Measurements from ENCODE around the gene CHAF1A.

The CHAF1A gene, protein sequence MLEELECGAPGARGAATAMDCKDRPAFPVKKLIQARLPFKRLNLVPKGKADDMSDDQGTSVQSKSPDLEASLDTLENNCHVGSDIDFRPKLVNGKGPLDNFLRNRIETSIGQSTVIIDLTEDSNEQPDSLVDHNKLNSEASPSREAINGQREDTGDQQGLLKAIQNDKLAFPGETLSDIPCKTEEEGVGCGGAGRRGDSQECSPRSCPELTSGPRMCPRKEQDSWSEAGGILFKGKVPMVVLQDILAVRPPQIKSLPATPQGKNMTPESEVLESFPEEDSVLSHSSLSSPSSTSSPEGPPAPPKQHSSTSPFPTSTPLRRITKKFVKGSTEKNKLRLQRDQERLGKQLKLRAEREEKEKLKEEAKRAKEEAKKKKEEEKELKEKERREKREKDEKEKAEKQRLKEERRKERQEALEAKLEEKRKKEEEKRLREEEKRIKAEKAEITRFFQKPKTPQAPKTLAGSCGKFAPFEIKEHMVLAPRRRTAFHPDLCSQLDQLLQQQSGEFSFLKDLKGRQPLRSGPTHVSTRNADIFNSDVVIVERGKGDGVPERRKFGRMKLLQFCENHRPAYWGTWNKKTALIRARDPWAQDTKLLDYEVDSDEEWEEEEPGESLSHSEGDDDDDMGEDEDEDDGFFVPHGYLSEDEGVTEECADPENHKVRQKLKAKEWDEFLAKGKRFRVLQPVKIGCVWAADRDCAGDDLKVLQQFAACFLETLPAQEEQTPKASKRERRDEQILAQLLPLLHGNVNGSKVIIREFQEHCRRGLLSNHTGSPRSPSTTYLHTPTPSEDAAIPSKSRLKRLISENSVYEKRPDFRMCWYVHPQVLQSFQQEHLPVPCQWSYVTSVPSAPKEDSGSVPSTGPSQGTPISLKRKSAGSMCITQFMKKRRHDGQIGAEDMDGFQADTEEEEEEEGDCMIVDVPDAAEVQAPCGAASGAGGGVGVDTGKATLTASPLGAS

GRCh38 chr19:4402171-4403004 is at the start of gene CHAF1A:
Gene CHAF1A (plus strand): TSS chr19:4402640. CDS start chr19:4402763, 123 bp downstream.
- Histone ChIP-seq H3K4me3 (ENCODE audit: low read depth, low read length) (peak within 1 kb of the TSS; percentile 98), H3K36me3 (peaks cover 55% of the 10 kb centered on the region), H3K27ac (peak within 1 kb of the TSS; percentile 88), H3K27me3 (ENCODE audit: insufficient read depth, low read depth, severe bottlenecking) (no peaks in the 10 kb centered on the region), H3K9me3 (ENCODE audit: severe bottlenecking) (no peaks in the 10 kb centered on the region)
- peak; percentile 99 for DNase-seq
- TF ChIP-seq CTCF (IDR thresholded peaks at IDR 0.05; ENCODE audit: low read depth, low read length) = no peak

- no peaks in the 10 kb centered on the region for H3K27me3 ChIP-seq (ENCODE audit: insufficient read depth, low read depth, severe bottlenecking)
- peaks cover 30% of the 10 kb centered on the region for H3K36me3 ChIP-seq
- no peak overlapping the region for H3K27ac ChIP-seq
- peak; percentile 75 for TF ChIP-seq CTCF (IDR thresholded peaks at IDR 0.05; ENCODE audit: low read depth, low read length)
- no peak overlapping the region for H3K4me3 ChIP-seq (ENCODE audit: low read depth, low read length)
- H3K9me3 ChIP-seq (ENCODE audit: severe bottlenecking) = no peaks in the 10 kb centered on the region
- DNase-seq = peak; percentile 61
Measured at GRCh38 chr19:4352701-4353121, 49.7 kb upstream of the CHAF1A start.

- no peaks in the 10 kb centered on the region for H3K27me3 ChIP-seq (ENCODE audit: insufficient read depth, low read depth, severe bottlenecking)
- H3K36me3 ChIP-seq = peaks cover 42% of the 10 kb centered on the region
- no peaks in the 10 kb centered on the region for H3K9me3 ChIP-seq (ENCODE audit: severe bottlenecking)
- no peak for TF ChIP-seq CTCF (IDR thresholded peaks at IDR 0.05; ENCODE audit: low read depth, low read length)
- H3K27ac ChIP-seq = no peak overlapping the region
- no peak overlapping the region for H3K4me3 ChIP-seq (ENCODE audit: low read depth, low read length)
- DNase-seq = no peak
Measured at GRCh38 chr19:4354282-4354681, 48.2 kb upstream of the CHAF1A start.

GRCh38 chr19:4354897-4355296 is 47.5 kb upstream of the CHAF1A start:
- no peaks in the 10 kb centered on the region for H3K27me3 ChIP-seq (ENCODE audit: insufficient read depth, low read depth, severe bottlenecking)
- no peak overlapping the region for H3K4me3 ChIP-seq (ENCODE audit: low read depth, low read length)
- DNase-seq = no peak
- no peak for TF ChIP-seq CTCF (IDR thresholded peaks at IDR 0.05; ENCODE audit: low read depth, low read length)
- peaks cover 48% of the 10 kb centered on the region for H3K36me3 ChIP-seq
- H3K9me3 ChIP-seq (ENCODE audit: severe bottlenecking) = no peaks in the 10 kb centered on the region
- no peak overlapping the region for H3K27ac ChIP-seq

GRCh38 chr19:4357095-4357797 is 45.2 kb upstream of the CHAF1A start:
- H3K4me3 ChIP-seq (ENCODE audit: low read depth, low read length) = no peak overlapping the region
- peaks cover 65% of the 10 kb centered on the region for H3K36me3 ChIP-seq
- H3K9me3 ChIP-seq (ENCODE audit: severe bottlenecking) = no peaks in the 10 kb centered on the region

More at GRCh38 chr19:4357095-4357797, 45.2 kb upstream of the CHAF1A start:
- Histone ChIP-seq H3K27me3 (ENCODE audit: insufficient read depth, low read depth, severe bottlenecking) (no peaks in the 10 kb centered on the region), H3K27ac (no peak overlapping the region)
- DNase-seq = no peak
- TF ChIP-seq CTCF (IDR thresholded peaks at IDR 0.05; ENCODE audit: low read depth, low read length) = no peak

All from WERI-Rb-1 (cell line).